Measurements from ENCODE around the gene GOLGA3. TPM values are rescaled to one million over a fixed set of nuclear protein-coding genes. Genes with fewer than 3 reads are reported as not detected.

Gene GOLGA3
- total and polyA plus RNA-seq, 4 donors = 5.0 to 43.0 (median 15.8) TPM

DNA sequence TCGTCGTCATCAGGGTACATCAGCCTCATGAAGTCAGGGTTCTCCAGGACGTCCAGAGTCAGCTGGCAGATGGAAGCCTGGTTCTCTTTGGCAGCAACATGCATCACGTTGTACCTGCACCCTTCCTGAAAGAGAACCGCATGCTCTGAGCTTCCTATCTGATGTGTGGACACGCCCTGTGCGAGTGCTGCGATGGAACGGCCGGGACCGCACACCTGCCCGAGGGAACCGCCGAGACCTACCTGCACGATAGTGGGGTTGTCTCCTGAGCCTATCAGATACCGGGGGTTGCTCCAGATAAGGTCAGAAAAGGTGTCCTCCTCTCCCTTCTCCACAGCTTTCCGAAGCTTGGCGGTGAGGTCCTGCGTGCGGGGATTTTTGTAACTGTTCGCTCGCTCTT is 80.8 kb downstream of the GOLGA3 start:
- Histone ChIP-seq H3K27ac (ENCODE audit: low read depth in 1 of 2, low read length in 2 of 2) (no peak overlapping the region), H3K9me3 (ENCODE audit: control insufficient read depth in 4 of 4, low read length in 3 of 4) (no peaks in the 10 kb centered on the region), H3K36me3 (ENCODE audit: control insufficient read depth in 4 of 4, insufficient read depth in 3 of 4, low read depth in 1 of 4, low read length in 3 of 4) (peaks cover 25 to 78% (median 50%) of the 10 kb centered on the region in 4 donors), H3K4me1 (ENCODE audit: control insufficient read depth in 4 of 4, insufficient read depth in 4 of 4, low read length in 3 of 4) (no peaks in the 10 kb centered on the region), H3K27me3 (ENCODE audit: control insufficient read depth in 4 of 4, insufficient read depth in 4 of 4, low read length in 3 of 4) (no peaks in the 10 kb centered on the region), H3K9ac (ENCODE audit: low read depth in 1 of 2, low read length in 2 of 2) (no peak overlapping the region), H3K4me3 (ENCODE audit: low read depth in 1 of 3, low read length in 3 of 3) (no peak overlapping the region)
- DNase-seq (ENCODE audit: low spot score) = no peak
- no peak for TF ChIP-seq GABPA (IDR thresholded peaks at IDR 0.05 in 1 of 2, conservative IDR thresholded peaks at IDR 0.05 in 1 of 2)
- TF ChIP-seq, protein P1, sequence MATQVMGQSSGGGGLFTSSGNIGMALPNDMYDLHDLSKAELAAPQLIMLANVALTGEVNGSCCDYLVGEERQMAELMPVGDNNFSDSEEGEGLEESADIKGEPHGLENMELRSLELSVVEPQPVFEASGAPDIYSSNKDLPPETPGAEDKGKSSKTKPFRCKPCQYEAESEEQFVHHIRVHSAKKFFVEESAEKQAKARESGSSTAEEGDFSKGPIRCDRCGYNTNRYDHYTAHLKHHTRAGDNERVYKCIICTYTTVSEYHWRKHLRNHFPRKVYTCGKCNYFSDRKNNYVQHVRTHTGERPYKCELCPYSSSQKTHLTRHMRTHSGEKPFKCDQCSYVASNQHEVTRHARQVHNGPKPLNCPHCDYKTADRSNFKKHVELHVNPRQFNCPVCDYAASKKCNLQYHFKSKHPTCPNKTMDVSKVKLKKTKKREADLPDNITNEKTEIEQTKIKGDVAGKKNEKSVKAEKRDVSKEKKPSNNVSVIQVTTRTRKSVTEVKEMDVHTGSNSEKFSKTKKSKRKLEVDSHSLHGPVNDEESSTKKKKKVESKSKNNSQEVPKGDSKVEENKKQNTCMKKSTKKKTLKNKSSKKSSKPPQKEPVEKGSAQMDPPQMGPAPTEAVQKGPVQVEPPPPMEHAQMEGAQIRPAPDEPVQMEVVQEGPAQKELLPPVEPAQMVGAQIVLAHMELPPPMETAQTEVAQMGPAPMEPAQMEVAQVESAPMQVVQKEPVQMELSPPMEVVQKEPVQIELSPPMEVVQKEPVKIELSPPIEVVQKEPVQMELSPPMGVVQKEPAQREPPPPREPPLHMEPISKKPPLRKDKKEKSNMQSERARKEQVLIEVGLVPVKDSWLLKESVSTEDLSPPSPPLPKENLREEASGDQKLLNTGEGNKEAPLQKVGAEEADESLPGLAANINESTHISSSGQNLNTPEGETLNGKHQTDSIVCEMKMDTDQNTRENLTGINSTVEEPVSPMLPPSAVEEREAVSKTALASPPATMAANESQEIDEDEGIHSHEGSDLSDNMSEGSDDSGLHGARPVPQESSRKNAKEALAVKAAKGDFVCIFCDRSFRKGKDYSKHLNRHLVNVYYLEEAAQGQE (IDR thresholded peaks at IDR 0.05) = no peak
- no peak for TF ChIP-seq YY1 (IDR thresholded peaks at IDR 0.05)
- no peak for TF ChIP-seq JUND (IDR thresholded peaks at IDR 0.05)
- no peak for TF ChIP-seq FOXA1 (IDR thresholded peaks at IDR 0.05)
- no peak for TF ChIP-seq TAF1 (conservative IDR thresholded peaks at IDR 0.05)
- TF ChIP-seq, protein P2, sequence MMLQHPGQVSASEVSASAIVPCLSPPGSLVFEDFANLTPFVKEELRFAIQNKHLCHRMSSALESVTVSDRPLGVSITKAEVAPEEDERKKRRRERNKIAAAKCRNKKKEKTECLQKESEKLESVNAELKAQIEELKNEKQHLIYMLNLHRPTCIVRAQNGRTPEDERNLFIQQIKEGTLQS (IDR thresholded peaks at IDR 0.05) = no peak
- no peak for TF ChIP-seq NR2F2 (IDR thresholded peaks at IDR 0.05)
- TF ChIP-seq RAD21 (IDR thresholded peaks at IDR 0.05) = no peak
- WGBS = 97% methylated on average over 22 of the region's 22 CpGs

- WGBS = 96% methylated on average over 11 of the region's 11 CpGs
- peaks cover 25 to 82% (median 53%) of the 10 kb centered on the region in 4 donors for H3K36me3 ChIP-seq (ENCODE audit: control insufficient read depth in 4 of 4, insufficient read depth in 3 of 4, low read depth in 1 of 4, low read length in 3 of 4)
- H3K4me1 ChIP-seq (ENCODE audit: control insufficient read depth in 4 of 4, insufficient read depth in 4 of 4, low read length in 3 of 4) = no peaks in the 10 kb centered on the region
- no peaks in the 10 kb centered on the region for H3K27me3 ChIP-seq (ENCODE audit: control insufficient read depth in 4 of 4, insufficient read depth in 4 of 4, low read length in 3 of 4)
- H3K27ac ChIP-seq (ENCODE audit: low read depth in 1 of 2, low read length in 2 of 2) = no peak overlapping the region
- no peak overlapping the region for H3K4me3 ChIP-seq (ENCODE audit: low read depth in 1 of 3, low read length in 3 of 3)
- H3K9ac ChIP-seq (ENCODE audit: low read depth in 1 of 2, low read length in 2 of 2) = no peak overlapping the region
- TF ChIP-seq SP1 (IDR thresholded peaks at IDR 0.05) (no peak), RAD21 (IDR thresholded peaks at IDR 0.05) (no peak), FOXA1 (IDR thresholded peaks at IDR 0.05) (no peak), NR2F2 (IDR thresholded peaks at IDR 0.05) (no peak), EGR1 (IDR thresholded peaks at IDR 0.05; ENCODE audit: low read depth in 2 of 2) (no peak), HNF4A (conservative IDR thresholded peaks at IDR 0.05) (no peak)
- TF ChIP-seq, protein P2 (IDR thresholded peaks at IDR 0.05) = no peak
- TF ChIP-seq, protein P3, sequence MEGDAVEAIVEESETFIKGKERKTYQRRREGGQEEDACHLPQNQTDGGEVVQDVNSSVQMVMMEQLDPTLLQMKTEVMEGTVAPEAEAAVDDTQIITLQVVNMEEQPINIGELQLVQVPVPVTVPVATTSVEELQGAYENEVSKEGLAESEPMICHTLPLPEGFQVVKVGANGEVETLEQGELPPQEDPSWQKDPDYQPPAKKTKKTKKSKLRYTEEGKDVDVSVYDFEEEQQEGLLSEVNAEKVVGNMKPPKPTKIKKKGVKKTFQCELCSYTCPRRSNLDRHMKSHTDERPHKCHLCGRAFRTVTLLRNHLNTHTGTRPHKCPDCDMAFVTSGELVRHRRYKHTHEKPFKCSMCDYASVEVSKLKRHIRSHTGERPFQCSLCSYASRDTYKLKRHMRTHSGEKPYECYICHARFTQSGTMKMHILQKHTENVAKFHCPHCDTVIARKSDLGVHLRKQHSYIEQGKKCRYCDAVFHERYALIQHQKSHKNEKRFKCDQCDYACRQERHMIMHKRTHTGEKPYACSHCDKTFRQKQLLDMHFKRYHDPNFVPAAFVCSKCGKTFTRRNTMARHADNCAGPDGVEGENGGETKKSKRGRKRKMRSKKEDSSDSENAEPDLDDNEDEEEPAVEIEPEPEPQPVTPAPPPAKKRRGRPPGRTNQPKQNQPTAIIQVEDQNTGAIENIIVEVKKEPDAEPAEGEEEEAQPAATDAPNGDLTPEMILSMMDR (IDR thresholded peaks at IDR 0.05; ENCODE audit: low read depth, low read length, missing input control) = no peak
- TF ChIP-seq, protein P4, sequence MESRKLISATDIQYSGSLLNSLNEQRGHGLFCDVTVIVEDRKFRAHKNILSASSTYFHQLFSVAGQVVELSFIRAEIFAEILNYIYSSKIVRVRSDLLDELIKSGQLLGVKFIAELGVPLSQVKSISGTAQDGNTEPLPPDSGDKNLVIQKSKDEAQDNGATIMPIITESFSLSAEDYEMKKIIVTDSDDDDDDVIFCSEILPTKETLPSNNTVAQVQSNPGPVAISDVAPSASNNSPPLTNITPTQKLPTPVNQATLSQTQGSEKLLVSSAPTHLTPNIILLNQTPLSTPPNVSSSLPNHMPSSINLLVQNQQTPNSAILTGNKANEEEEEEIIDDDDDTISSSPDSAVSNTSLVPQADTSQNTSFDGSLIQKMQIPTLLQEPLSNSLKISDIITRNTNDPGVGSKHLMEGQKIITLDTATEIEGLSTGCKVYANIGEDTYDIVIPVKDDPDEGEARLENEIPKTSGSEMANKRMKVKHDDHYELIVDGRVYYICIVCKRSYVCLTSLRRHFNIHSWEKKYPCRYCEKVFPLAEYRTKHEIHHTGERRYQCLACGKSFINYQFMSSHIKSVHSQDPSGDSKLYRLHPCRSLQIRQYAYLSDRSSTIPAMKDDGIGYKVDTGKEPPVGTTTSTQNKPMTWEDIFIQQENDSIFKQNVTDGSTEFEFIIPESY (IDR thresholded peaks at IDR 0.05) = no peak
- TF ChIP-seq, protein P5, sequence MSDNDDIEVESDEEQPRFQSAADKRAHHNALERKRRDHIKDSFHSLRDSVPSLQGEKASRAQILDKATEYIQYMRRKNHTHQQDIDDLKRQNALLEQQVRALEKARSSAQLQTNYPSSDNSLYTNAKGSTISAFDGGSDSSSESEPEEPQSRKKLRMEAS (IDR thresholded peaks at IDR 0.05) = no peak
- DNase-seq (ENCODE audit: low spot score) = no peak
- H3K9me3 ChIP-seq (ENCODE audit: control insufficient read depth in 4 of 4, low read length in 3 of 4) = no peaks in the 10 kb centered on the region
Observed at GRCh38 chr12:132747395-132747794, 81.3 kb downstream of the GOLGA3 start.
